Measurements from ENCODE around the gene HSDL2. TPM values are rescaled to one million over a fixed set of nuclear protein-coding genes. Genes with fewer than 3 reads are reported as not detected.
"Not testable (repeated sequence)": the region's sequence is repeated elsewhere in the genome, so short reads cannot be mapped to it uniquely, and the experiment has no call there.

The HSDL2 gene
- total RNA-seq, 4 donors from 2014 or later, result 54.0 to 106 (median 59.9) TPM

- ATAC-seq (ENCODE audit: low FRiP score) (no peak), DNase-seq (ENCODE audit: low spot score) (no peak)
- TF ChIP-seq CTCF (IDR thresholded peaks at IDR 0.05), result no peak
Measured at GRCh38 chr9:112411626-112412027, 31.7 kb downstream of the HSDL2 start.

- not testable (repeated sequence) for ATAC-seq (ENCODE audit: low FRiP score); DNase-seq (ENCODE audit: low spot score)
Measured at GRCh38 chr9:112413728-112414127, 33.8 kb downstream of the HSDL2 start.

GRCh38 chr9:112420208-112420607 is 40.3 kb downstream of the HSDL2 start:
- no peak for ATAC-seq (ENCODE audit: low FRiP score)
- no peak for DNase-seq (ENCODE audit: low spot score)
- no peak for TF ChIP-seq CTCF (IDR thresholded peaks at IDR 0.05)

GRCh38 chr9:112421771-112422222 is 41.9 kb downstream of the HSDL2 start:
- TF ChIP-seq CTCF (IDR thresholded peaks at IDR 0.05), result no peak
- no peak for ATAC-seq (ENCODE audit: low FRiP score)

GRCh38 chr9:112422417-112423148 is 42.7 kb downstream of the HSDL2 start:
- ATAC-seq (ENCODE audit: low FRiP score) (no peak), DNase-seq (ENCODE audit: low spot score) (no peak)
- no peak for TF ChIP-seq CTCF (IDR thresholded peaks at IDR 0.05)

More at GRCh38 chr9:112421771-112422222, 41.9 kb downstream of the HSDL2 start:
- DNase-seq (ENCODE audit: low spot score), result no peak

GRCh38 chr9:112430006-112430522 is 50.2 kb downstream of the HSDL2 start:
- ATAC-seq (ENCODE audit: low FRiP score), result no peak
- no peak for TF ChIP-seq CTCF (IDR thresholded peaks at IDR 0.05)
- no peak for DNase-seq (ENCODE audit: low spot score)

- TF ChIP-seq CTCF (IDR thresholded peaks at IDR 0.05), result no peak
- DNase-seq (ENCODE audit: low spot score) (no peak), ATAC-seq (ENCODE audit: low FRiP score) (no peak)
Measured at GRCh38 chr9:112433499-112434392, 53.8 kb downstream of the HSDL2 start.
